ENCODE data around the gene CDH2. TPM values are rescaled to one million over a fixed set of nuclear protein-coding genes. Genes with fewer than 3 reads are reported as not detected.

CDH2 gene
- total and polyA plus RNA-seq, 4 donors, result 14.2 to 49.5 (median 26.4) TPM

GRCh38 chr18:28181616-28182015 lies 4.7 kb upstream of the CDH2 start:
- Histone ChIP-seq H3K9me3 (ENCODE audit: control insufficient read depth in 4 of 4, low read length in 3 of 4) (no peaks in the 10 kb centered on the region), H3K4me3 (ENCODE audit: low read depth in 1 of 3, low read length in 3 of 3) (no peak overlapping the region), H3K9ac (ENCODE audit: low read depth in 1 of 2, low read length in 2 of 2) (no peak overlapping the region), H3K36me3 (ENCODE audit: control insufficient read depth in 4 of 4, insufficient read depth in 3 of 4, low read depth in 1 of 4, low read length in 3 of 4) (no peaks in the 10 kb centered on the region), H3K27ac (ENCODE audit: low read depth in 1 of 2, low read length in 2 of 2) (no peak overlapping the region), H3K4me1 (ENCODE audit: control insufficient read depth in 4 of 4, insufficient read depth in 4 of 4, low read length in 3 of 4) (peaks cover 0 to 9% (median 7%) of the 10 kb centered on the region in 4 donors), H3K27me3 (ENCODE audit: control insufficient read depth in 4 of 4, insufficient read depth in 4 of 4, low read length in 3 of 4) (no peaks in the 10 kb centered on the region)
- WGBS, result 87% methylated on average over 2 of the region's 2 CpGs
- no peak for DNase-seq (ENCODE audit: low spot score)
- TF ChIP-seq, protein P1, sequence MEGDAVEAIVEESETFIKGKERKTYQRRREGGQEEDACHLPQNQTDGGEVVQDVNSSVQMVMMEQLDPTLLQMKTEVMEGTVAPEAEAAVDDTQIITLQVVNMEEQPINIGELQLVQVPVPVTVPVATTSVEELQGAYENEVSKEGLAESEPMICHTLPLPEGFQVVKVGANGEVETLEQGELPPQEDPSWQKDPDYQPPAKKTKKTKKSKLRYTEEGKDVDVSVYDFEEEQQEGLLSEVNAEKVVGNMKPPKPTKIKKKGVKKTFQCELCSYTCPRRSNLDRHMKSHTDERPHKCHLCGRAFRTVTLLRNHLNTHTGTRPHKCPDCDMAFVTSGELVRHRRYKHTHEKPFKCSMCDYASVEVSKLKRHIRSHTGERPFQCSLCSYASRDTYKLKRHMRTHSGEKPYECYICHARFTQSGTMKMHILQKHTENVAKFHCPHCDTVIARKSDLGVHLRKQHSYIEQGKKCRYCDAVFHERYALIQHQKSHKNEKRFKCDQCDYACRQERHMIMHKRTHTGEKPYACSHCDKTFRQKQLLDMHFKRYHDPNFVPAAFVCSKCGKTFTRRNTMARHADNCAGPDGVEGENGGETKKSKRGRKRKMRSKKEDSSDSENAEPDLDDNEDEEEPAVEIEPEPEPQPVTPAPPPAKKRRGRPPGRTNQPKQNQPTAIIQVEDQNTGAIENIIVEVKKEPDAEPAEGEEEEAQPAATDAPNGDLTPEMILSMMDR (IDR thresholded peaks at IDR 0.05; ENCODE audit: low read depth, low read length, missing input control), result no peak
- TF ChIP-seq, protein P2, sequence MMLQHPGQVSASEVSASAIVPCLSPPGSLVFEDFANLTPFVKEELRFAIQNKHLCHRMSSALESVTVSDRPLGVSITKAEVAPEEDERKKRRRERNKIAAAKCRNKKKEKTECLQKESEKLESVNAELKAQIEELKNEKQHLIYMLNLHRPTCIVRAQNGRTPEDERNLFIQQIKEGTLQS (IDR thresholded peaks at IDR 0.05), result no peak
- no peak for TF ChIP-seq JUND (IDR thresholded peaks at IDR 0.05)
- no peak for TF ChIP-seq EGR1 (IDR thresholded peaks at IDR 0.05; ENCODE audit: low read depth in 2 of 2)
- no peak for TF ChIP-seq RAD21 (IDR thresholded peaks at IDR 0.05)
- no peak for TF ChIP-seq HNF4G (IDR thresholded peaks at IDR 0.05)
- TF ChIP-seq, protein P3, sequence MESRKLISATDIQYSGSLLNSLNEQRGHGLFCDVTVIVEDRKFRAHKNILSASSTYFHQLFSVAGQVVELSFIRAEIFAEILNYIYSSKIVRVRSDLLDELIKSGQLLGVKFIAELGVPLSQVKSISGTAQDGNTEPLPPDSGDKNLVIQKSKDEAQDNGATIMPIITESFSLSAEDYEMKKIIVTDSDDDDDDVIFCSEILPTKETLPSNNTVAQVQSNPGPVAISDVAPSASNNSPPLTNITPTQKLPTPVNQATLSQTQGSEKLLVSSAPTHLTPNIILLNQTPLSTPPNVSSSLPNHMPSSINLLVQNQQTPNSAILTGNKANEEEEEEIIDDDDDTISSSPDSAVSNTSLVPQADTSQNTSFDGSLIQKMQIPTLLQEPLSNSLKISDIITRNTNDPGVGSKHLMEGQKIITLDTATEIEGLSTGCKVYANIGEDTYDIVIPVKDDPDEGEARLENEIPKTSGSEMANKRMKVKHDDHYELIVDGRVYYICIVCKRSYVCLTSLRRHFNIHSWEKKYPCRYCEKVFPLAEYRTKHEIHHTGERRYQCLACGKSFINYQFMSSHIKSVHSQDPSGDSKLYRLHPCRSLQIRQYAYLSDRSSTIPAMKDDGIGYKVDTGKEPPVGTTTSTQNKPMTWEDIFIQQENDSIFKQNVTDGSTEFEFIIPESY (IDR thresholded peaks at IDR 0.05), result no peak
- no peak for TF ChIP-seq SP1 (IDR thresholded peaks at IDR 0.05)
- no peak for TF ChIP-seq RXRA (IDR thresholded peaks at IDR 0.05)
- TF ChIP-seq, protein P4, sequence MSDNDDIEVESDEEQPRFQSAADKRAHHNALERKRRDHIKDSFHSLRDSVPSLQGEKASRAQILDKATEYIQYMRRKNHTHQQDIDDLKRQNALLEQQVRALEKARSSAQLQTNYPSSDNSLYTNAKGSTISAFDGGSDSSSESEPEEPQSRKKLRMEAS (IDR thresholded peaks at IDR 0.05), result no peak
- no peak for TF ChIP-seq GABPA (IDR thresholded peaks at IDR 0.05 in 1 of 2, conservative IDR thresholded peaks at IDR 0.05 in 1 of 2)
- TF ChIP-seq FOXA2 (IDR thresholded peaks at IDR 0.05), result no peak
- no peak for TF ChIP-seq REST (IDR thresholded peaks at IDR 0.05)
- TF ChIP-seq FOXA1 (IDR thresholded peaks at IDR 0.05), result no peak
- TF ChIP-seq HNF4A (conservative IDR thresholded peaks at IDR 0.05), result no peak
- no peak for TF ChIP-seq YY1 (IDR thresholded peaks at IDR 0.05)
- no peak for TF ChIP-seq TAF1 (conservative IDR thresholded peaks at IDR 0.05)
